GM12878 (cell line): ENCODE measurements around the gene TMEM63B. TPM values are rescaled to one million over a fixed set of nuclear protein-coding genes. Genes with fewer than 3 reads are reported as not detected.

ENCODE experiments used
- ATAC-seq: fragments of 200-7000 bp; cut with Tn5 transposase; 3 replicates; pipeline ENCODE4 v1.9.1; 2020; ENCODE audit warnings: mild to moderate bottlenecking, moderate library complexity
- BruUV-seq: library from RNA; stranded (reverse); fragments of 400-500 nt; replicated peaks from 2 replicates; lab custom pipeline; 2021; lab: Mats Ljungman, UMichigan
- CTCF ChIA-PET: fragments of 300-600 bp; sonication (Branson Sonifier 250); formaldehyde crosslinking; extraction: SDS; loops from one replicate; lab custom pipeline; 2021; ENCODE audit warnings: inconsistent platforms; lab: Yijun Ruan, JAX
- POLR2A ChIA-PET: fragments of 350-600 bp; formaldehyde crosslinking; extraction: SDS; loops from one replicate; lab custom pipeline; 2021; ENCODE audit warnings: inconsistent platforms; lab: Charles Lee
- RAD21 ChIA-PET: fragments of 300-600 bp; sonication (Branson Sonifier 250); formaldehyde crosslinking; loops from one replicate; lab custom pipeline; 2023; ENCODE audit warnings: antibody characterized with exemption; ENCODE audit not compliant: unreplicated experiment; lab: Charles Lee
- SMC1A ChIA-PET: fragments of 300-600 bp; sonication (Branson Sonifier 250); formaldehyde crosslinking; loops from one replicate; lab custom pipeline; 2023; ENCODE audit not compliant: unreplicated experiment, uncharacterized antibody; lab: Charles Lee
- DNase-seq: peaks from one replicate; pipeline ENCODE4 v3.0.0-alpha.2; 2011; ENCODE audit warnings: low read depth, low spot score
- FAIRE-seq: peaks from 3 replicates; lab custom pipeline; 2011; peaks lifted over from hg19 to GRCh38; lab: Jason Lieb, UNC
- H2AFZ ChIP-seq: 2 replicates; pipeline ENCODE4 v1.6.0; 2011; ENCODE audit warnings: low read depth, low read length, control low read depth; ENCODE audit not compliant: control insufficient read depth
- H3K27ac ChIP-seq: 2 replicates; pipeline ENCODE4 v1.5.1; 2011; ENCODE audit warnings: control low read depth; ENCODE audit not compliant: control insufficient read depth, insufficient read depth
- H3K27me3 ChIP-seq, 2 experiments: replicated peaks in 1 of 2; 2 replicates each; pipeline versions ENCODE4 v1.6.0 to v1.6.1; 2011; ENCODE audit warnings: low read length in 1 of 2; ENCODE audit not compliant: control insufficient read depth in 2 of 2, insufficient read depth in 2 of 2
- H3K36me3 ChIP-seq, 2 experiments: 2 replicates each; pipeline ENCODE4 v1.5.1; 2011; ENCODE audit warnings: low read length in 1 of 2; ENCODE audit not compliant: control insufficient read depth in 2 of 2, insufficient read depth in 2 of 2
- H3K4me1 ChIP-seq: 2 replicates; pipeline ENCODE4 v1.6.1; 2011; ENCODE audit warnings: mild to moderate bottlenecking, low read length, moderate library complexity, mixed read lengths; ENCODE audit not compliant: control insufficient read depth, insufficient read depth
- H3K4me2 ChIP-seq: 2 replicates; pipeline ENCODE4 v1.6.0; 2011; ENCODE audit warnings: control low read depth; ENCODE audit not compliant: control insufficient read depth, insufficient read depth
- H3K4me3 ChIP-seq: fragments of 200-600 bp; sonication (generic); 2 replicates; pipeline ENCODE4 v1.5.1; 2016
- H3K79me2 ChIP-seq: 2 replicates; pipeline ENCODE4 v1.6.0; 2011; ENCODE audit warnings: low read length; ENCODE audit not compliant: control insufficient read depth, insufficient read depth
- H3K9ac ChIP-seq: 2 replicates; pipeline ENCODE4 v1.8.0; 2011; ENCODE audit warnings: low read length, control low read depth, mixed read lengths; ENCODE audit not compliant: control insufficient read depth, insufficient read depth
- H3K9me3 ChIP-seq: replicated peaks from 3 replicates; pipeline ENCODE4 v1.5.1; 2011; ENCODE audit warnings: mild to moderate bottlenecking, low read length; ENCODE audit not compliant: control insufficient read depth, insufficient read depth
- H4K20me1 ChIP-seq: 2 replicates; pipeline ENCODE4 v1.6.0; 2011; ENCODE audit not compliant: control insufficient read depth, insufficient read depth
- BHLHE40 ChIP-seq, 2 experiments: fragments of 450-650 bp in 1 of 2; IDR thresholded peaks; 2 replicates each; pipeline ENCODE4 v1.6.1; 2011 to 2017; ENCODE audit warnings: low read depth in 2 of 2, borderline replicate concordance in 1 of 2, improper control_type of control experiment in 1 of 2, low read length in 1 of 2, mild to moderate bottlenecking in 1 of 2
- CBFB ChIP-seq: IDR thresholded peaks from 2 replicates; pipeline ENCODE4 v1.6.1; 2016; ENCODE audit warnings: antibody characterized with exemption, low read depth
- MTA2 ChIP-seq: fragments of 450-650 bp; IDR thresholded peaks from 2 replicates; pipeline ENCODE4 v1.6.1; 2016; ENCODE audit warnings: low read depth, mild to moderate bottlenecking, moderate library complexity
- PML ChIP-seq: IDR thresholded peaks from 2 replicates; pipeline ENCODE4 v1.6.1; 2012; ENCODE audit warnings: low read length, inconsistent platforms
- SMAD1 ChIP-seq: fragments of 450-650 bp; IDR thresholded peaks from 2 replicates; pipeline ENCODE4 v1.6.1; 2018; ENCODE audit warnings: mild to moderate bottlenecking, low read depth; ENCODE audit not compliant: partially characterized antibody
- STAT3 ChIP-seq: IDR thresholded peaks from 2 replicates; pipeline ENCODE4 v1.6.1; 2011; ENCODE audit warnings: low read depth, low read length, improper control_type of control experiment
- YY1 ChIP-seq: IDR thresholded peaks from 2 replicates; pipeline ENCODE4 v1.6.1; 2011; ENCODE audit warnings: low read depth, mild to moderate bottlenecking, low read length
- whole genome bisulfite sequencing: methylation state at CpG from one replicate; pipeline ENCODE4 v1.1.6; 2016; ENCODE audit warnings: low lambda C conversion rate; ENCODE audit not compliant: insufficient replicate concordance, insufficient coverage; ENCODE audit errors: missing lambda C conversion rate; 5-methylcytosine and 5-hydroxymethylcytosine counted together
- in situ Hi-C: fragments of 300-500 bp; cut with MboI; formaldehyde crosslinking; loops from 9 replicates; pipeline ENCODE4 v1.14.3; 2018; ENCODE audit warnings: mixed read lengths
- intact Hi-C: fragments of 100-400 bp; cut with micrococcal nuclease; formaldehyde crosslinking; loops from one replicate; pipeline ENCODE4 v1.14.2; 2022; ENCODE audit not compliant: unreplicated experiment
- polyA plus RNA-seq, 11 experiments: library from polyadenylated mRNA; depleted of rRNA in 4 of 11; unstranded in 6 of 11; stranded (reverse) in 5 of 11; fragments of >200 nt; fragmentation: Nextera tagmentation in 4 of 11; fragmentation: Illumina TruSeq in 1 of 11; extraction: Ambion mirVana in 4 of 11; extraction: Trizol in 1 of 11; gene quantifications; 1 replicate in 1 of 11; 2 replicates in 10 of 11; pipeline versions ENCODE4 v1.2.1 to v1.2.3, GENCODE V29; 2011 to 2016; ENCODE audit warnings: inconsistent platforms in 2 of 11, missing spikeins in 2 of 11, low read depth in 1 of 11
- total RNA-seq, 4 experiments: library from RNA; depleted of rRNA in 3 of 4; stranded (reverse); fragments of >200 nt in 3 of 4; fragmentation: Illumina TruSeq in 1 of 4; extraction: Trizol in 1 of 4; gene quantifications; 2 replicates each; pipeline versions ENCODE4 v1.2.1 to v1.2.3, GENCODE V29; 2013 to 2021
- TF ChIP-seq, protein P1 (sequence below): fragments of 450-650 bp; formaldehyde crosslinking; IDR thresholded peaks from 2 replicates; pipeline ENCODE4 v1.5.0; 2022; ENCODE audit warnings: mild to moderate bottlenecking, missing genetic modification characterization
- TF ChIP-seq, protein P2 (sequence below): fragments of 450-650 bp; IDR thresholded peaks from 2 replicates; pipeline ENCODE4 v1.6.1; 2017; ENCODE audit warnings: low read depth, mild to moderate bottlenecking, moderate library complexity
- TF ChIP-seq, protein P3 (sequence below): IDR thresholded peaks from 2 replicates; pipeline ENCODE4 v1.6.1; 2012; ENCODE audit warnings: mild to moderate bottlenecking, low read depth, low read length

TMEM63B gene
- total and polyA plus RNA-seq, 10 of the 15 experiments (the other 5 are each of a cell fraction or from before 2014, with no cell fraction given): 0.09 to 15.0 (median 7.1) TPM; not detected in 1

DNA sequence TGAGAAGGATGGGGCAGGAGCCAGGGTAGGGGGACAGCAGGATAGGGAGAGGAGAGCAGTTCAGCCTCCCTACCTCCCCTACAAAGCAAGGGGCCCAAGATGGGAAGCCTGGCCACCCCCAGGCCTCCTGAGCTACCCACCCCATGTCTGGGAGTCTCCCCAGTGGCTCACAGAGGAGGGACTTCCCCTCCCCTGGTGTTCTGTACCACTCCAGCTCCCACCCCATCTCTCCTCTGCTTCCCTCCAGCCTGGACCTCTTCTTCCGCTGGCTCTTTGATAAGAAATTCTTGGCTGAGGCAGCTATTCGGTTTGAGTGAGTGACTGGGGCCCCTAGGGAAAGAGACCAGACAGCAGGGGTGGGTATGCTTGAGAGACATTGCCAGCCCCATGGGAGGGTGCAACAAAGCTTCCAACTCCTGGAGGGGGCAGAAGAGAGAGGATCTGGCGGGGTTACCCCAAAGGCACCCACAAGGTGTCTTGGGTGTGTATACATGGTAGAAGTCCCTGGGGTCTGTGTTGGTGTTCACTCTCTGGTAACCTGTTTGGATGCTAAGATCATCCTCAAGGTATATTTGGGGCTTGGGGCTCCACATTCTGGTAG, 23.1 kb downstream of the TMEM63B start (continued):
- TF ChIP-seq, protein P1, sequence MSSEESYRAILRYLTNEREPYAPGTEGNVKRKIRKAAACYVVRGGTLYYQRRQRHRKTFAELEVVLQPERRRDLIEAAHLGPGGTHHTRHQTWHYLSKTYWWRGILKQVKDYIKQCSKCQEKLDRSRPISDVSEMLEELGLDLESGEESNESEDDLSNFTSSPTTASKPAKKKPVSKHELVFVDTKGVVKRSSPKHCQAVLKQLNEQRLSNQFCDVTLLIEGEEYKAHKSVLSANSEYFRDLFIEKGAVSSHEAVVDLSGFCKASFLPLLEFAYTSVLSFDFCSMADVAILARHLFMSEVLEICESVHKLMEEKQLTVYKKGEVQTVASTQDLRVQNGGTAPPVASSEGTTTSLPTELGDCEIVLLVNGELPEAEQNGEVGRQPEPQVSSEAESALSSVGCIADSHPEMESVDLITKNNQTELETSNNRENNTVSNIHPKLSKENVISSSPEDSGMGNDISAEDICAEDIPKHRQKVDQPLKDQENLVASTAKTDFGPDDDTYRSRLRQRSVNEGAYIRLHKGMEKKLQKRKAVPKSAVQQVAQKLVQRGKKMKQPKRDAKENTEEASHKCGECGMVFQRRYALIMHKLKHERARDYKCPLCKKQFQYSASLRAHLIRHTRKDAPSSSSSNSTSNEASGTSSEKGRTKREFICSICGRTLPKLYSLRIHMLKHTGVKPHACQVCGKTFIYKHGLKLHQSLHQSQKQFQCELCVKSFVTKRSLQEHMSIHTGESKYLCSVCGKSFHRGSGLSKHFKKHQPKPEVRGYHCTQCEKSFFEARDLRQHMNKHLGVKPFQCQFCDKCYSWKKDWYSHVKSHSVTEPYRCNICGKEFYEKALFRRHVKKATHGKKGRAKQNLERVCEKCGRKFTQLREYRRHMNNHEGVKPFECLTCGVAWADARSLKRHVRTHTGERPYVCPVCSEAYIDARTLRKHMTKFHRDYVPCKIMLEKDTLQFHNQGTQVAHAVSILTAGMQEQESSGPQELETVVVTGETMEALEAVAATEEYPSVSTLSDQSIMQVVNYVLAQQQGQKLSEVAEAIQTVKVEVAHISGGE (CRISPR knock-in tag): no peak
- TF ChIP-seq PML: no peak

DNA sequence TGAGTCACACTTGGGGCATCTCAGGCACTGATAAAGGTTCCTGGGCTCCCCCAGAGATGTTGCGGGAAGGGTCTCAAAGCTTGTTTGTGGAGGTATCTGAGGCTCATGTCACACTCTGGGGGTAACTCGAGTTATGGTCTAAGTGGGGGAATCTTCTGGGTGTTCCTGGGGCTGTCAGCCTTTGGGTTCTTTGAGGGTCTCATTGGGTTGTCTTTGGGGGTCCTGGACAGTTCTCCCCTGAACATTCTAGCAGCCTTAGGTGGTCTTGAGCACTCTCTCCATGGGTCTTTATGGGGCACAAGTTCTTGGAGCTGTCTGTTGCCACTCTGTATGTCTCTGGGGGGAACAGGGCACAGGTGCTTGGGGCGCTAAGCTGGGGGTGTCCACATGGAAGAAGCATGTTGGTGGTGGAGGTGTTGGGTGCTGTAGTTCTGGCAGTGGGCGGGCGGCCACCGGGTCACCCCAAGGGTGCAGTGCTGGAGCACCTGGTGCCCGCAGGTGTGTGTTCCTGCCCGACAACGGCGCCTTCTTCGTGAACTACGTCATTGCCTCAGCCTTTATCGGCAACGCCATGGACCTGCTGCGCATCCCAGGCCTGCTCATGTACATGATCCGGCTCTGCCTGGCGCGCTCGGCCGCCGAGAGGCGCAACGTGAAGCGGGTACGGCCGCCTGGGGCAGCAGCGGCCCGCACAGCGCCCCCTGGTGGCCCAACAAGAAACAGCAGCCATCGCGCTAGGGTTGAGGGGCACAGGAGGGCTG, 24.2 kb downstream of the TMEM63B start:
- ChIA-PET CTCF (interaction anchor here (0.6 to 9.3 kb wide), 15 partner anchors 14 to 381 kb away, joined by 3 to 85 read pairs (median 3); partner anchors contain the start of gene VEGFA), SMC1A (interaction anchor here (0.9 to 2.0 kb wide), 4 partner anchors 48 to 60 kb away, joined by 3 to 17 read pairs (median 4); no protein-coding TSS in a partner anchor), RAD21 (interaction anchor here (0.8 to 1.2 kb wide), 2 partner anchors 53 to 55 kb away, joined by 3 read pairs; no protein-coding TSS in a partner anchor), POLR2A (interaction anchor here (0.5 kb wide), 1 partner anchor 20 kb away, joined by 4 read pairs; no protein-coding TSS in a partner anchor)
- Histone ChIP-seq H3K4me3 (no peak overlapping the region), H4K20me1 (no peaks in the 10 kb centered on the region), H3K9me3 (no peaks in the 10 kb centered on the region), H3K9ac (no peak overlapping the region), H3K27me3 (no peaks in the 10 kb centered on the region), H3K36me3 (peaks cover 0 to 3% of the 10 kb centered on the region in 2 experiments; a peak in 2 of 4 replicates), H3K27ac (no peak overlapping the region), H3K4me1 (no peaks in the 10 kb centered on the region; the same call in 1 of the 2 replicates), H2AFZ (no peak overlapping the region; the same call in 1 of the 2 replicates), H3K79me2 (no peaks in the 10 kb centered on the region), H3K4me2 (0 out of 2 replicates have a peak overlapping the region, but pooled peaks have one; percentile 35)
- FAIRE-seq: no peak
- 16% methylated on average over 31 of the region's 31 CpGs for WGBS
- no peak for DNase-seq
- peak; percentile 98 for ATAC-seq
- no TSS peak for BruUV-seq
- in situ Hi-C loops: loop anchor here (10.0 kb wide), 1 partner anchor 47 kb away; no protein-coding TSS in a partner anchor
- intact Hi-C loops: loop anchor here (1.0 to 5.0 kb wide), 2 partner anchors 55 to 186 kb away; no protein-coding TSS in a partner anchor
- TF ChIP-seq, protein P2, sequence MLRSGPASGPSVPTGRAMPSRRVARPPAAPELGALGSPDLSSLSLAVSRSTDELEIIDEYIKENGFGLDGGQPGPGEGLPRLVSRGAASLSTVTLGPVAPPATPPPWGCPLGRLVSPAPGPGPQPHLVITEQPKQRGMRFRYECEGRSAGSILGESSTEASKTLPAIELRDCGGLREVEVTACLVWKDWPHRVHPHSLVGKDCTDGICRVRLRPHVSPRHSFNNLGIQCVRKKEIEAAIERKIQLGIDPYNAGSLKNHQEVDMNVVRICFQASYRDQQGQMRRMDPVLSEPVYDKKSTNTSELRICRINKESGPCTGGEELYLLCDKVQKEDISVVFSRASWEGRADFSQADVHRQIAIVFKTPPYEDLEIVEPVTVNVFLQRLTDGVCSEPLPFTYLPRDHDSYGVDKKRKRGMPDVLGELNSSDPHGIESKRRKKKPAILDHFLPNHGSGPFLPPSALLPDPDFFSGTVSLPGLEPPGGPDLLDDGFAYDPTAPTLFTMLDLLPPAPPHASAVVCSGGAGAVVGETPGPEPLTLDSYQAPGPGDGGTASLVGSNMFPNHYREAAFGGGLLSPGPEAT: no peak
- TF ChIP-seq BHLHE40 (IDR thresholded peaks at IDR 0.05; ENCODE audit: borderline replicate concordance in 1 of 2, low read depth in 2 of 2, low read length in 1 of 2) (peak; percentile 31 to 44; a peak in 2 of 4 replicates), STAT3 (no peak), SMAD1 (no peak), MTA2 (no peak), YY1 (peak; percentile 83), CBFB (no peak)
- TF ChIP-seq, protein P3, sequence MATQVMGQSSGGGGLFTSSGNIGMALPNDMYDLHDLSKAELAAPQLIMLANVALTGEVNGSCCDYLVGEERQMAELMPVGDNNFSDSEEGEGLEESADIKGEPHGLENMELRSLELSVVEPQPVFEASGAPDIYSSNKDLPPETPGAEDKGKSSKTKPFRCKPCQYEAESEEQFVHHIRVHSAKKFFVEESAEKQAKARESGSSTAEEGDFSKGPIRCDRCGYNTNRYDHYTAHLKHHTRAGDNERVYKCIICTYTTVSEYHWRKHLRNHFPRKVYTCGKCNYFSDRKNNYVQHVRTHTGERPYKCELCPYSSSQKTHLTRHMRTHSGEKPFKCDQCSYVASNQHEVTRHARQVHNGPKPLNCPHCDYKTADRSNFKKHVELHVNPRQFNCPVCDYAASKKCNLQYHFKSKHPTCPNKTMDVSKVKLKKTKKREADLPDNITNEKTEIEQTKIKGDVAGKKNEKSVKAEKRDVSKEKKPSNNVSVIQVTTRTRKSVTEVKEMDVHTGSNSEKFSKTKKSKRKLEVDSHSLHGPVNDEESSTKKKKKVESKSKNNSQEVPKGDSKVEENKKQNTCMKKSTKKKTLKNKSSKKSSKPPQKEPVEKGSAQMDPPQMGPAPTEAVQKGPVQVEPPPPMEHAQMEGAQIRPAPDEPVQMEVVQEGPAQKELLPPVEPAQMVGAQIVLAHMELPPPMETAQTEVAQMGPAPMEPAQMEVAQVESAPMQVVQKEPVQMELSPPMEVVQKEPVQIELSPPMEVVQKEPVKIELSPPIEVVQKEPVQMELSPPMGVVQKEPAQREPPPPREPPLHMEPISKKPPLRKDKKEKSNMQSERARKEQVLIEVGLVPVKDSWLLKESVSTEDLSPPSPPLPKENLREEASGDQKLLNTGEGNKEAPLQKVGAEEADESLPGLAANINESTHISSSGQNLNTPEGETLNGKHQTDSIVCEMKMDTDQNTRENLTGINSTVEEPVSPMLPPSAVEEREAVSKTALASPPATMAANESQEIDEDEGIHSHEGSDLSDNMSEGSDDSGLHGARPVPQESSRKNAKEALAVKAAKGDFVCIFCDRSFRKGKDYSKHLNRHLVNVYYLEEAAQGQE: no peak
